SK-MEL-5 (cell line): ENCODE measurements around the gene FOXP2. TPM values are rescaled to one million over a fixed set of nuclear protein-coding genes. Genes with fewer than 3 reads are reported as not detected.
A peak's percentile ranks its signal among the peaks of the same experiment; 100 is the strongest.

ENCODE experiments used
- DNase-seq: peaks from one replicate; pipeline ENCODE4 v3.0.0-alpha.2; 2016; ENCODE audit warnings: low read depth, low spot score
- in situ Hi-C: cut with HindIII; loops from 2 replicates; pipeline ENCODE4 v1.10.0; 2016; ENCODE audit warnings: low sequenced_read_pairs, high pct_unique_total_duplicates, low pct_unique_long_range_greater_than_20kb
- small RNA-seq, 2 experiments: library from RNA; depleted of rRNA; stranded (forward); fragments of <200 nt; gene quantifications; one replicate each; pipeline ENCODE3, GENCODE V24; 2014
- total RNA-seq: library from RNA; depleted of rRNA; stranded (reverse); fragments of >200 nt; shearing (Covaris generic); gene quantifications from 2 replicates; pipeline ENCODE4 v1.2.3, GENCODE V29; 2014

FOXP2 gene
- total RNA-seq, 1 experiment from 2014 or later, result 0.05 TPM

DNA sequence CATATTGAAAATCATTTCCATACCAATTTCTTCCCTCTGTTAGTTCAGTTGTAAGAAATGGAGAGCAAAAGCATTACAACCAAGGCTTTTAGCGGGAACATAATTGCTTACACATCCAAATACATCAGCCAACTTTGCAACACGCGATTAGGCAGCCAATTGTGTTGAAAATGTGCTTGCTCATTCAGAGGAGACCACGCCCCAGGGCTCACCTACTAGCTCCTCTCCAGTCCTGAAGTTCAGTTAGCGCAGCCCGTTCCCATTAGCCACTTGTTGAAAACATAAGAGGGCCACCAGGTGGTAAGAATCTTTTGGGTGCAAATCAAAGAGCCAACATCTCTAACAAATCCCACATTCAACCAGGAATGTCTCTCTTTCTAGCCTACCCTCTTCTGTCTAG is 294.0 kb downstream of the FOXP2 start:
- in situ Hi-C loops, result no loop called here
- DNase-seq, result no peak

DNA sequence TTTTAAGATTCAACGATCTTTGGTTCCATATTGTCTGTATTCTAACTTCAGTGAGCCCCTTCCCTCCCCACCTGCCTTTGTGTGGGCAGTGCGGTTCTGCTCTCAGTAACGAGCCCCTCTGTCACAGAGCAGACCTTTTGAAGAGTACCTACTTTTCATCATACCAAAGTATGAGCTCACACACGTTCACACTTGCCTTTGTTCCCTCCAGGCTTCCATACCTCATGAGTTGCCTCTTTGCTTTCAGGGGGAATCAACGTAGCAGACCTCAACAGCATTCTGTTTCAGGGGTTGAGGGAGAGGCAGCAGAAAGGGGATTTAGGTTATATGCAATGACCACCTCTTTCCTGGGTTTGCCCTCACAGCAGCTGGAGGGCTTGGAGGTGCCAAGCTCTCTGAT is 295.9 kb downstream of the FOXP2 start:
- in situ Hi-C loops, result no loop called here
- no peak for DNase-seq

- in situ Hi-C loops, result no loop called here
- DNase-seq, result no peak
Measured at GRCh38 chr7:114711241-114711640, 296.6 kb downstream of the FOXP2 start.

DNA sequence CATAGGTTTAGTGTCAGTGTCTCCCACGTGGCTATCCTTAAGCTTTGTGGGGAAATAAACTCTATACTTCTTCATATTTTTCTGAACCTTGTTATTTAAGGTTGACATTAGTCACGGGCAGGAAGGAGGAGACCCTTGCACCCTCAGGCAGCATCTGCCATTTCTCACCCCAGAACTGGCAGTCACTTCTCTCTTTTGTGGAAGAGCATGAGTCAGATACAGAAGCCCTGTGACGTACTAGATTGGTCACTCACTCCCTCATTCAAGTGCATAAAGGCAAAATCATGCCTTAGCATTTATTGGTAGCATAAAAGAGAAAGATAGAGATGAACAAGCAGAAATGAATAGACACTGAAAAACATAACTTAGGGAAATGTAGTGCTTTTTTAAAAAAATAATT is 301.3 kb downstream of the FOXP2 start:
- in situ Hi-C loops, result no loop called here
- DNase-seq, result peak; percentile 65

DNA sequence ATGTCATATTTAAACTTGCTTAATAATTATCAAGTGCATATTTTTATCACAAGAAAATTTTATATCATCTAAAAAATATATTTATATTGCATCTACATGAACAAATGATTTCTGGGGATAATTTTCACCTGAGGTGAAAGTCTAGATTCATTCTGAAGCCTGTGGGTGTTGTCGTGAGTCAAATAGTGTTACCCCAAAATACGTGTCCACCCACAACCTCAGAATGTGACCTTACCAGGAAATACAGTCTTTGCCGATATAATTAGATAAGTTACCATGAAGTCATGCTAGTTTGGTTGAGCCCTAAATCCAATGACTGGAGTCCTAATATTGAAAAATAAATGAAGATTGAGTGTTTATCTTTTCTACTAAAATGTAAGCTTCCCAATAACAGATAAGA is 304.2 kb downstream of the FOXP2 start:
- no peak for DNase-seq
- in situ Hi-C loops, result no loop called here

DNA sequence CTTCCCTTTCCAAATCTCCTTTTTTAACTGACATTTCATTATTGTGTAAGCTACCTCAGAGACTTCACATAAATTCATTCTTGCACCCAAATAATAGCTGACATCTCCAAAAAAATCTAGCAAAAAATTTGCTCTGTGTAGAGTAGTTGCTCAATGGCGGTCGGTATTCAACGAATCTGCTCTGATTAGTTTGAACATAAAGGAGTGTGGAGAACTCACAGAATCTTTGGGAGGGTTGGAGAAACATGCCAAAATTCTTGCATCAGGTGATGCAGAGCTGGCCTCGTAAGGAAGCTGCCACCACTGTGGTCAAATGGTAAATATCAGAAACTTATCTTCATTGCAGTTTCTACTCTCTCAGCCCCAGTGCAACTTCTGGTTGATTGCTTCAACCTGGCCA is 306.1 kb downstream of the FOXP2 start:
- DNase-seq, result no peak
- in situ Hi-C loops, result no loop called here

DNA sequence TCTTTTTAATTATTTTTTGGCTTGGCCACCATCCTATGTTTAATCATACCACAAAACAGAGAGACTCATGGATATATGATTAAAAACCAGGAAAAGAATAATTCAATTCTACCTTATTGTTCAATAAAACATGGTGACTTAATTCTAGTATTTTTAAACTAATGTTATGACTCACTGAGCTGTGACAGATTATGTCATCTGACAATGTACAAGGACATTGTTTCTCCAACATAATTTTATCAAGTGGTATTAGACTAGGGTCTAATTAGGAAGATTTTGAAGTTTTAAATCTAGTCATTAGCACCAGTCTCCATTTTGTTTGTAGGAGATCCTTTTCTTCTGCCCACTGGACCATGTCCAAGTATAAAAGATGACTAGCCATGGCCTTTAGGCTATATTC is 307.9 kb downstream of the FOXP2 start:
- no peak for DNase-seq
- in situ Hi-C loops, result no loop called here

- in situ Hi-C loops, result no loop called here
- no peak for DNase-seq
Measured at GRCh38 chr7:114723308-114723707, 308.7 kb downstream of the FOXP2 start.

DNA sequence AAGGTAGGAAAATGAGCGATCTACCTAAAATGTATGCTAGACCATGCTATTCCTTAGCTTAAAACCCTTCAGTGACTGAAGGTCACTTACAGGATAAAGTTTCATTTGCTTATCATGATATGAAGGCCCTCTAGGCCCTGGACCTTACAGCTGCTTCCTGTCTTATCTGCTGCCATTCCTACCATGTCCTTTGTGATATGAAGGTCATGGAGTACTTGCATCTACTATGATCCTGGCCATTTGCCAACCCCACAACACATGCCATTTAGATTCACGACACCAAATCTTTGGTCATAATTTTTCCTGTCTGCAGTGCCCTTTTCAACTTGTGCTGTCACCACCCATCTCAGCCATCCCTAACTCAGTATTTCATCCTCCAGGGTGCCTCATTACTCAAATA is 325.5 kb downstream of the FOXP2 start:
- in situ Hi-C loops, result no loop called here
- DNase-seq, result no peak

DNA sequence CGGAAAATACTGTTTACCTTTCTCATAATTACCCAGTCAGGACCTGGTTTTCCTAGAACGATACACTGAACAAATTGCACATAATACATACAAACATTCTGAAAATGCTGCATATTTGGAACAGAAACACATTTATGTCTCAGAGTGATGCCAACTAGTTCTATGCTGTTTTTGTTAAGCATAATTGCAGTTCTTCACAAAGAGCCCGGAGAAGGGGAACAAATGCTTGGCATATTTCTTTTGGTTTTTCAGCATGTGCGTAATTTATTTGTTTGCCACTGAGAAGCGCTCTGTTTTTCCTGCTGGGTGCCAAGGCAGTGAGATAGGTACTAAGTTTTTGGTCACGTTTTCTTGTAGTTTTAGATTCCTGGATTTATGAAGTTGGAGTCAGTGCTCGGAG is 326.3 kb downstream of the FOXP2 start:
- DNase-seq, result no peak
- in situ Hi-C loops, result no loop called here

GRCh38 chr7:114741911-114742310 is 327.3 kb downstream of the FOXP2 start:
- in situ Hi-C loops, result no loop called here
- DNase-seq, result no peak

Small RNA genes lying within 50 kb of the gene (small RNA-seq; reads per million reads assigned to genes)
- gene MIR3666, result 0 reads per million in 2 experiments
- 0 reads per million in 2 experiments for gene RNA5SP238
